Measurements from ENCODE around the gene NDUFAF8.

The NDUFAF8 gene

DNA sequence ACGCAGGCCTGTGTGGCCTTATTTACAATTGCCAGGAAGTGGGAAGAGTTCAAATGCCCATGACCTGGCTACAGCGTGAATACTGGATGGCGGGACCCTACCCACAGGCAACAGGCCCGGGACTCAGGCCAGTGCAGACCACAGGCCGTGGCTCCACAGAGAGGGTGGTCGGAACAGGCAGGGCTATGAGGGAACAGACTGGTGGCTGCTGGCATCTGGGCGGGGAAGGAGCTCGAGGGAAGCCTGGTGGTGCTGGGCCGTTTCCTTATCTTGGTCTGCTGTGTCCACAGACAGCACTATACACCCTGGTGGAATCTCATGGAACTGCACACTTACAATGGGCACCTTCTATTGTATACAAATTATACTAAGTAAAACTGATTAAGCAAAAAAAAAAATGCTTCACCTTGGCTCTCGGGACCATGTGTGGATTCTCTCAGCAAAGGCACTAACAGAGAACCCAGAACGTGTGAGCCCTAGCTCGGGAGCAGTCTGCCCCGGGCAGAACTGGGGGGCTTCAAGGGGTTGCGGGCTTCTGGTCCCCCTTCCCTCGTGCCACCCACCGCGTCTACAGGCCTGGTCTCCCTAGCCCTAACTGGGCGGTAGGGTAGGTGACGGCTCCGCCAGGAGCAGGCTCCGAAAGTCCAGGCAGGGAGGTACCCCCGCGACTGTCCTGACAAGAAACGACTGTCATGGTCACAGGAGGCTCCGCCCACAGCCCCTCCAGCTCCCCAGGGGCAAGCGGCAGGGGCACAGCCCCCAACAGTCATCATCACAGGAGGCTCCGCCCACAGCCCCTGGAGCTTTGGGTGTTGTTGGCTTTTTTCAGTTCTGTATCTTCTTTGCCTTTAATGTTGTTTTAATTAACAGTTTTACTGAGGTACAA, 38.2 kb upstream of the NDUFAF8 start:
- peak; percentile 85 for DNase-seq

GRCh38 chr17:81202318-81202717, 36.8 kb upstream of the NDUFAF8 start:
- DNase-seq: no peak

DNA sequence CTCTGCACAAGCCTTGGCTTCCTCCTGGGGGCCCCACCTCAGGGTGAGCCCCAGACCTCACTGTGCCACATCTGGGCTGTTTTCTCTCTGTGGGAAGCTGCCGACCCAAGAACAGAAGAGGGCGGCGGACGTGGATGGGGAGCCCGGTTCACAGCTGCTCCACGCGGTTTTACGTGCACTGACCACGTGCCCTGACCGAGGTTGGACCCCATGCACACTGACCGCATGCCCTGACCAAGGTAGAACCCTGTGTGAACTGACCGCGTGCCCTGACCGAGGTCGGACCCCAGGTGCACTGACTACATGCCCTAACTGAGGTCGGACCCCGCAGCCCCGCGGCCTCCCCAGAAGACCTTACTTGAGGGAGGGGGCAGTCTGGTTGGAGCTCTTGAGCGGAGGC, 36.0 kb upstream of the NDUFAF8 start:
- DNase-seq: no peak

- no peak for DNase-seq
These were observed 34.5 kb upstream of the NDUFAF8 start for GRCh38 chr17:81204578-81204977.

DNA sequence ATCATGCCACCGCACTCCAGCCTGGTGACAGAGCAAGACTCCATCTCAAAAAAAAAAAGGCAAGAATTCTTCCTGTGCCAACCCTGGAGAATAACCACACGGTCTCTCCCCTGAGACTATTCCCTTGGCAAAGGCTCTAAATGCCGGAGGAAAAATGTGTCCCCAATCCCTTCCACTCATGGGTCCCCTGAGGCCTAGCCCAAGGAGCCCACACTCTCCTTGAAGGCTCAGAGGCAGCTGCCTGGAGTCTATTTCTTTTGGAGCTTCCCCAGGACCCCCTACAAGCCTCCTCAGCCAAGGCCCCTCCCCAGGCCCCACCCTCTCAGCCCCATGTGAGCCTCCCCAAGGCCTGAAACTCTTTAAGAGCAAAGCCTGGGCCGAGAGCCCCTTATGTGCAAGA, 33.0 kb upstream of the NDUFAF8 start:
- no peak for DNase-seq

GRCh38 chr17:81206657-81207056, 32.5 kb upstream of the NDUFAF8 start:
- DNase-seq: no peak

DNA sequence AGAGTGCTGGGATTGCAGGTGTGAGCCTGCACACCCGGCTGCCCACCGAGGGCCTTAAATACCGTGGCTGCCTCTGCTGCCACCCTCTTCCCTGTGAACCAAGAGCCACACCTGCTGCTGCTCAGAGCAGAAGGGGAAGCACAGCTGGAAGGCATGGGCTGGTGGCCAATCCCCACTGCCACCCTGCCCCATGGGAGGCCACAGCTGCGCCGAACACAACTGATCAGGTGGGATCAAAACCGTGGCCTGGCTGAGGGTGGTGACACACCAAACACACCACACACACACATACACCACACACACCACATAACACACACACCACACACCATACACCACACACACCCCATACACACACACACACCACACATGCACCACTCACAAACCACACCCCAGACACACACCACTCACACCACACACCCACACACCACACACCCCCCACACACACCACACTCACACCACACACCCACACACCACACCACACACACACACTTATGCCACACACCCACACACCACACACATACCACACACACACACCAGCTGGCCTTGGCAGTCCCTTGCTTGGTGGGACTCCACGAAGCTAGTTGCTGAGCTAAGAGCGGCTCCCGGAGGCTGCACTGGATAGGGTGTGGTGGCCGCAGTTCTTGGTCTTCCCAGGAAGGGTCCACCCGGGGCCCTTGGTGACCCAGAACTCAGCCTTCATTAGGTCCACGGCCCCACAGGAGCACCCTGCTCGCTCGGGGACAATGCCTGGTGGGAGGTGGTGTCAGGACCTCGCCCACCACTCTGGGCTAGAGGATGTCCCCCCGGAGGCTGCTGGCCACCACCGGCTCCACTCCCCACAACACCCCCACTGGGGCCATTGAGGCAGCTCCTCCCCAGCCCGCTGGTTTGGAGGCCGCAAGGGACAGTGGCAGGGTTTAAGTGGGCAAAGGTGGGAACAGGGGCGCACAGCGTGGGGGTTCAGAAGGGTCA, 31.2 kb upstream of the NDUFAF8 start:
- peak; percentile 33 for DNase-seq

DNA sequence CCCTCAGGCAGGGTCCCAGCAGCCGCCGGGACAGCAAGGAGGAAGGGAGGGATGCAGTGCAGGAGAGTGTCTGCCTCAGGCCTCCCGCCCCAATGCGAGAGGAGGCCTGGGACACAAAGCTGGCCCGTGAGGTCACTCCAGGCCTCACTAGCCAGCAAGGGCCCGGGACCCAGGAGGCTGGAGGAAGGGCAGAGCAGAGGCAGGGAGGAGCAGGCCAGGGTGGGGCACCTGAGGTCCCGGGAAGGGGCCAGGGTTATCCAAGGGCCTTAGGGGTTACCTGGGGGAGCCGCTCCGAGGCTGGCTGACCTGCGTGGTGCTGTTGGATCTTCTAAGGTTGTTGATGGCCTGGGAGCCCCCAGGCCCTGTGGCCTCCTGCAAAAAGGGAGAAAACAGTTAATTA, 30.5 kb upstream of the NDUFAF8 start:
- DNase-seq: no peak

DNA sequence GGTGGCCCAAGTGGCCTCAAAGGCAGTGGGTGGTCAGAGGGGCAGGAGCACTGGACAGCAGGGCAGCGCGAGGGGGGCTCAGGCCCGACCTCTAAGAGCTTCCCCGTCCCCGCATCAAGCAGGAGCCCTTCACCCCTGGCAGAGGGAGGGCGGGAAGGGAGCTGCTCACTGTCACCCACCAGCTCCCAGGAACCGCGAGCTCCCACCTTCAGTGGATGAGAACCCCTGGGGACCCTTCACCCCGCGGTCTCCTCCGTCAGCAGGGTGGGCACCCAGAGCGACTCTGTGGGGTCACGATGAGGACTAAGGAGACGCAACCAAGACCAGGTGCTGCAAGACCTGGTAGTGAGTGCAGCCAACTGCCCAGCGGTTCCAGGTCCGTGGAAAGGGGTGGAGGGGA, 30.0 kb upstream of the NDUFAF8 start:
- no peak for DNase-seq

GRCh38 chr17:81210466-81210865, 28.7 kb upstream of the NDUFAF8 start:
- DNase-seq: no peak

DNA sequence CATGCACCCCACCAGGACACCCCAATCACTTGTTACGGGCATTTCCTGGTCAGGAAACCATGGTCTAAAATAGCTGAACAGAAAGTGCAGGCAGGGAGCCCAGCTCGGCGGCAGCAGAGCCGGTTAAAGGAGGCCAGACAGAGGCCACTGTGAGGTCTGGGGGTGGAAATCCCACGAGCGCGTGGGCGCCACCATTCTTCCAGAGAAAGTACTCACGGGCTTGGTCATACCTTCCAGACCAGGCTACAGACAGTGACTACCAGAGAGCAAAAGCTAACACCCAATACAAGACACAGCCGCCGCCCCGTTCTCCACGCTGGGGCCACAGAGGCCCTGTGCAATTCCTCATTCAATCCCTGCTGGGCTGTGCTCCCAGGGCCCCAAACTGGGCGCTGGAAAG, 28.2 kb upstream of the NDUFAF8 start:
- DNase-seq: no peak

DNA sequence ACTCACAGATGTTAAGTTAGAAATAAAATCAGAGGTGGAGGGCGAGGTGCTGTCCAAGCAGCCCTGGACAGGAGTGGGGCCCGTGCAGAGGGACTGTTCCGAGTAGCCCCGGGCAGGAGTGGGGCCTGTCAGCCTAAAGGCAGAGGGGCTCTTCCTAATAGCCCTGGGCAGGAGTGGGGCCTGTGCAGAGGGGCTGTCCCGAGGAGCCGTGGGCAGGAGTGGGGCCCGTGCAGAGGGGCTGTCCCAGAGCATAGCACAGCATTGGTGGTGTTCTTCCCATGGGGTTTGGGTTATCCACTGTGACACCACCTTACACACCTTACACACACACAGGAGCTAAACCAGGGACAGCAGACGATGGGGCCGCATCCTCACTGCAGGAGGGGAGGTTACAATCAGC, 26.8 kb upstream of the NDUFAF8 start:
- no peak for DNase-seq

DNA sequence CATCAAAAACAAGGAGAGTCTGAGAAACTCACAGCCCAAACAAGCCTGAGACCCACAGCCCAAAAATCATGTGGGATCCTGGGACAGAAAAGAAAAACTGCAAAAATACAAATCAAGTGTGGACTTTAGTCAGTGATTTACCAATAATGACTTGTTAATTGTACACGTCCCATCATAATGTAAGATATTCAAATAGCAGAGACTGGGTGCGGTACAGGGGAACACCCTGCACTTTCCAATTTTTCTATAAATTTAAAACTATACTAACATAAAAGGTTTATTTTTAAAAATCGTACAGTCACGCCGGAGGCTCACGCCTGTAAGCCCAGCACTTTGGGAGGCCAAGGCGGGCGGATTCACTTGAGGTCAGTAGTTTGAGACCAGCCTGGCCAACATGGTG, 25.1 kb upstream of the NDUFAF8 start:
- no peak for DNase-seq

GRCh38 chr17:81217491-81217890, 21.6 kb upstream of the NDUFAF8 start:
- no peak for DNase-seq

GRCh38 chr17:81218459-81218858, 20.7 kb upstream of the NDUFAF8 start:
- no peak for DNase-seq

DNA sequence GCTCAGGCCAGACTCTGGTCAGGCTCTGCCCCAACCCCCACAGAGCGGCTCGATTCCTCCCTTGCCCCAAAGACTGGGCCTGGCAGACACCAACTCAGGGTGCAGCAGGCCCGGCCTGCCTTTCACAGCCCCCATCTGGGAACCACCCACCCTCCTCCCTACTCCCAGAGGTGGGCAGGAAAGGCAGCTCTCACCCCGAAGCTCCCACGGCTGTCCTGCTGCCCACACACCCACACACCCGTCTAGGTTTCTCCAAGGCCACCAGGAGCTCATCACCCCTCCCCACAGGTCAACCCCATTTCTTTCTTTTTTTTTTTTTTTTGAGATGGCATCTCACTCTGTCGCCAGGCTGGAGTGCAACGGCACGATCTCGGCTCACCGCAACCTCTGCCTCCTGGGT, 20.1 kb upstream of the NDUFAF8 start:
- DNase-seq: no peak

DNA sequence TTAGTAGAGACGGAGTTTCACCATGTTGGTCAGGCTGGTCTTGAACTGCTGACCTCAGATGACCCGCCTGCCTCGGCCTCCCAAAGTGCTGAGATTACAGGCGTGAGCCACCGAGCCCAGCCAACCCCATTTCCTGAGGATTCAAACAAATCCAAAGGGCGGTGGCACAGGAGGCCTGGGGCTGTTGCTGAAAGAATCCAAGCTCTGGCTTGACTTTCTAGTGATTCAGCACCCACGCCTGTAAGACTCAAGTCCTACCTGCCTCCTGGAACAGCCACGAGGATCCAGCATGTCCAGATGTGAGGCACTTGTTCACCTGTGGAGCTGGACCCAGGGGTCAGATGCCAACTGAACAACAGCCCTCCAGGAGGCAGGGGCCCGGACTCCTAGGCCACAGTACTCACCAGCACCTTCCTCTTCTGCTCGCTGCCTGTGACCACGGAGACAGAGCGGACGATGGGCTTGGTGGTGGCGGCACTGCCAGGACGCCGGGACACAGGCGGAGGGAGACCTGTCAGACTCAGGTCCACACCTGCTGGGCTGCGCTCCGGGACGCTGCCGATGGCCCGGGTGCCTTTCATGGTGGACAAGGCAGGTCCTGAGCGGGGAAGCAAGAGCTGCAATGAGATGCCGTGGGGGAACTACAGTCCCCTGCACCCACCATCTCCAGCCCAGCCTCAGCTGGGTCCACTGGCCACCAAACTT, 19.5 kb upstream of the NDUFAF8 start:
- DNase-seq: no peak

DNA sequence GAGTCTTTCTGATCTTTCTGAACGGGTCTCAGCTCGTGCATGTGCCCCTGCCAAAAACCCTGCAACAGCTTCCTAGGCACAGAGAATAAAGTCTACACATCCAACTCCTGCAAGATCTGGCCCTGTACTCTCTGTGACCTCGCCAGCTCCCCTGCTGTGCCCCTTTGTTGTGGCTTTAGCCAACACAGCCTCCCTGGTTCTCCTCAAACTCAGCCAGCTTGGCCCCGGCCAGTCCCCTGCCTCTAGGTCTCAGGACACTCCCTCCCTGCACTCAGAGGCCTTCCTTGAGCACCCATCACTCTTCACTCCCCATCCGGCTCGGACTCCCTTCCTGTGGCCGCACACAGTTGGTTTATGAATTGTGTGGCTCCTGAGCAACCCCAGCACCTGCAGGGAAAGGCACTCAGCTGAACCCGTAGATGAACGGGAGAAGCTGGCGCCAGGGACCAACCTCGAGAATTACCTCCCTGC, 17.7 kb upstream of the NDUFAF8 start:
- DNase-seq: no peak

DNA sequence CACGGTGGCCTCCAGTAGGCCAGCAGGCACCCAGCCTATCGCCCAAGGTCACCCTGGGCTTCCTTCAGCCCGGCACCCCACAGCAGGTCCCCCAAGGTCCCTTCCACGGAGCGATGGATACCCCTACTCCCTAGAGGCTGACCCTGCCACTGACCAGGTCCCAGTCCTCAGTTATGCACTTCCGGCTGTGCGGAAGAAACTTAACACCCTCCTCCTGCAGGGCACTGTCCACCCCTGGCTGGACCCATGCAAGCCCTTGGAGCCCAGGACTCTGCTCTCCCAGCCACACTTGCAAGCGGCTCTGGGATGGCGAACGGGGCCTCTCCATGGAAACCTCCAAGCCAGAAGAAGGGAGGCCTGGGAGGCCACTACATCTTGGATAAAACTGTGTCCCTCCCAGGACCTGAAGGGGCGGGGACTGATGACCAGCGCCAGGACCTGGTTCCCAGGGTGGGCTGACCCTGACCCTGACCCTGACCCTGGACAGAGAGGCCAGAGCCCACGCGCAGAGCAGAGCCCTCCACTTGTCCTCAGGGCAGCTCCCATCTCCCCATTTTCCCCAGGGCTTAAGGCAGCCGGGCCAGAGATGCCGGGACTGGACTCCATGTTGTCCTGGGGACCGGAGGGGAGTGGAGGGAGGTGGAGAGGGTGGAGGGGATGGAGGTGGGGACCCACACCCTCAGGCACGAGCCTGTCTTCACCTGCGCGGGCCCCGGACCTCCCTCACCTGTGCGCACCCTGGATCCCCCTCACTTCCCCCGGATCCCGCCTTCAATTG, 17.1 kb upstream of the NDUFAF8 start:
- DNase-seq: peak; percentile 52

- no peak for DNase-seq
These were observed 16.6 kb upstream of the NDUFAF8 start for GRCh38 chr17:81222620-81222905.

DNA sequence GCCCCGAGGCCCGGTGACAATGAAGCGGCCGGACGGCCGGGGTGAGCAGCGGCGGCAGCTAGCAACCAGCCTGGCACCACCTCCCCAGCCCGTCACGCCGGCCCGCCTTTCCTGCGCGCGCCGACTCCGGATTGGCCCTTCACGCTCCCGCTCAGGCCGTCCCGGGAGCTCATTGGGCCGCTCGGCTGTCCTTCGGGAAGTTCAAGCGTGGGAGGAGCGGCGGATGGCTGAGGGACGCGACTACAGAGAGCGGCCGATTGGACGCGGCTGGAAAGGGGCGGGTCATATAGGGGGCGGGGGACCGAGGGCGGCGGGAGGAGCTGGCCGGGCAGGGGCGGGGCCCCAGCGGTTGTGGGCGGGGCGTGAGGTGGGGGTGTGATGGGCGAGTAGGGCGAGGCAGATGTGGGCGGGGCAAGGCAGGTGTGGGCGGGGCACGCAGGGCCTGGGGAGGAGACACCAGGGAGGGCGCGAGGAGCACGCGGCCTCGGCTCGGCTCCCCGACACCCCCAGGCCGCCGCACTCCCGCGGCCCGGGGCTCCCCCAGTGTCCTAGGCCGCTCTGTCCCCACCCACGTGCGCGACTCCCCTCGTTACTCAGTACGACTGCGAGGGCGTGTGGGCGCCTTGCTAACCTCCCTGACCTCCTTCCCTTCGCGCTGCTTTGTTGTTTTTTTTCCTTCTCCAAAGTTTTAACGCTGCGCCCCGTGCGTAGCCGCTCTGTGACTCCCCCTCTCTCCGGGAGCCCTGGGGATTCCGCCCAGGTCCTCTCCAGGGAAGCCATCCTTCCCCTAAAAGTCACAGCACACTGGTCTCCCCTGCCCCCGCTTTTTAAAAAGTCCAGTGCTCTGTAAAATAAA, 16.0 kb upstream of the NDUFAF8 start, which contains the start of gene CEP131:
Gene CEP131, minus strand, starts transcription at position 60 of the 856 bp plus-strand sequence. CDS start 2,909 bp downstream, outside the sequence.
- DNase-seq: peak; percentile 100

Data from DMS53 (cell line).